H1 (cell line): ENCODE measurements around the gene ETV1. TPM values are rescaled to one million over a fixed set of nuclear protein-coding genes. Genes with fewer than 3 reads are reported as not detected.

Experiments
- CTCF ChIA-PET: fragments of 300-600 bp; sonication (Branson Sonifier 250); formaldehyde crosslinking; loops from one replicate; lab custom pipeline; 2021; ENCODE audit not compliant: partially characterized antibody; lab: Charles Lee
- POLR2A ChIA-PET: fragments of 300-600 bp; sonication (Branson Sonifier 250); formaldehyde crosslinking; loops from one replicate; lab custom pipeline; 2021; ENCODE audit warnings: inconsistent platforms; ENCODE audit not compliant: partially characterized antibody; lab: Charles Lee
- DNase-seq, 2 experiments: peaks; one replicate each; pipeline versions ENCODE4 v3.0.0 to v3.0.0-alpha.2; 2010 to 2022; ENCODE audit warnings: low spot score in 2 of 2, low read depth in 1 of 2, mixed read lengths in 1 of 2
- FAIRE-seq: peaks from 2 replicates; lab custom pipeline; 2011; peaks lifted over from hg19 to GRCh38; lab: Jason Lieb, UNC
- H2AFZ ChIP-seq: 2 replicates; pipeline ENCODE4 v1.8.1; 2012; ENCODE audit warnings: low read length, inconsistent platforms
- H2AK5ac ChIP-seq: 2 replicates; pipeline ENCODE4 v1.6.1; 2013; ENCODE audit warnings: low read depth, low read length
- H2BK120ac ChIP-seq: replicated peaks from 2 replicates; pipeline ENCODE3; 2013; ENCODE audit warnings: low read depth, low read length, inconsistent platforms
- H2BK12ac ChIP-seq: 2 replicates; pipeline ENCODE4 v1.6.1; 2013; ENCODE audit warnings: low read depth, low read length
- H2BK15ac ChIP-seq: 2 replicates; pipeline ENCODE4 v1.6.1; 2013; ENCODE audit warnings: low read length
- H2BK20ac ChIP-seq: 2 replicates; pipeline ENCODE4 v1.6.1; 2013; ENCODE audit warnings: low read length
- H2BK5ac ChIP-seq: 2 replicates; pipeline ENCODE4 v1.6.1; 2013; ENCODE audit warnings: low read depth, low read length
- H3K14ac ChIP-seq: 2 replicates; pipeline ENCODE4 v1.6.1; 2013; ENCODE audit warnings: inconsistent platforms; ENCODE audit not compliant: insufficient read length
- H3K18ac ChIP-seq: 2 replicates; pipeline ENCODE4 v1.6.1; 2013; ENCODE audit warnings: low read length; ENCODE audit errors: extremely low read depth
- H3K23ac ChIP-seq: 2 replicates; pipeline ENCODE4 v1.6.1; 2013; ENCODE audit warnings: inconsistent platforms; ENCODE audit not compliant: insufficient read length
- H3K23me2 ChIP-seq: 2 replicates; pipeline ENCODE4 v1.6.1; 2013; ENCODE audit warnings: low read depth, low read length
- H3K27ac ChIP-seq: 2 replicates; pipeline ENCODE4 v1.6.1; 2011; ENCODE audit warnings: low read depth, low read length, inconsistent platforms
- H3K27me3 ChIP-seq, 4 experiments: replicated peaks in 1 of 4; 1 replicate in 1 of 4; 2 replicates in 3 of 4; pipeline versions ENCODE4 v1.6.1 to v1.8.1; 2011 to 2013; ENCODE audit warnings: low read length in 3 of 4, mild to moderate bottlenecking in 3 of 4, inconsistent platforms in 2 of 4, mixed read lengths in 2 of 4, moderate library complexity in 1 of 4; ENCODE audit not compliant: control insufficient read depth in 3 of 4, insufficient read depth in 3 of 4; ENCODE audit errors: extremely low read depth in 1 of 4
- H3K36me3 ChIP-seq, 4 experiments: 2 replicates each; pipeline versions ENCODE4 v1.6.1 to v1.8.1; 2011 to 2013; ENCODE audit warnings: mild to moderate bottlenecking in 4 of 4, low read length in 3 of 4, moderate library complexity in 2 of 4, control low read depth in 1 of 4, inconsistent platforms in 1 of 4; ENCODE audit not compliant: insufficient read depth in 4 of 4, control insufficient read depth in 2 of 4
- H3K4ac ChIP-seq: replicated peaks from 2 replicates; pipeline ENCODE3; 2013; ENCODE audit warnings: low read length, low read depth, mixed read lengths, inconsistent platforms; ENCODE audit not compliant: insufficient read length
- H3K4me1 ChIP-seq, 4 experiments: replicated peaks in 1 of 4; 1 replicate in 1 of 4; 2 replicates in 3 of 4; pipeline versions ENCODE4 v1.6.1 to v1.8.1; 2011 to 2013; ENCODE audit warnings: low read length in 3 of 4, inconsistent platforms in 2 of 4, mixed read lengths in 1 of 4; ENCODE audit not compliant: insufficient read depth in 4 of 4, control insufficient read depth in 3 of 4
- H3K4me2 ChIP-seq, 2 experiments: 2 replicates each; pipeline versions ENCODE4 v1.6.1 to v1.8.1; 2011 to 2013; ENCODE audit warnings: low read depth in 2 of 2, low read length in 2 of 2, control low read depth in 1 of 2, inconsistent platforms in 1 of 2, mild to moderate bottlenecking in 1 of 2; ENCODE audit not compliant: insufficient read depth in 1 of 2
- H3K4me3 ChIP-seq, 4 experiments: fragments of 200-600, 300-600 bp in 1 of 4; sonication (generic), shearing (Covaris generic), sonication (Bioruptor Twin) in 1 of 4; 2 replicates each; pipeline versions ENCODE4 v1.5.1 to v1.8.1; 2011 to 2016; ENCODE audit warnings: low read length in 4 of 4, low read depth in 3 of 4, control low read depth in 2 of 4, inconsistent platforms in 2 of 4, mild to moderate bottlenecking in 2 of 4, mixed read lengths in 1 of 4, moderate library complexity in 1 of 4; ENCODE audit not compliant: insufficient read depth in 2 of 4; ENCODE audit errors: extremely low read depth in 1 of 4
- H3K56ac ChIP-seq: replicated peaks from 2 replicates; pipeline ENCODE3; 2013; ENCODE audit warnings: low read depth, mild to moderate bottlenecking, mixed read lengths, low read length, inconsistent platforms; ENCODE audit not compliant: insufficient read length
- H3K79me1 ChIP-seq: 2 replicates; pipeline ENCODE4 v1.6.1; 2013; ENCODE audit warnings: low read depth, low read length, control low read depth
- H3K79me2 ChIP-seq, 2 experiments: 2 replicates each; pipeline versions ENCODE4 v1.6.1 to v1.8.1; 2012 to 2013; ENCODE audit warnings: low read length in 2 of 2, mild to moderate bottlenecking in 2 of 2, inconsistent platforms in 1 of 2; ENCODE audit not compliant: insufficient read depth in 2 of 2, control insufficient read depth in 1 of 2
- H3K9ac ChIP-seq, 4 experiments: replicated peaks in 1 of 4; 1 replicate in 1 of 4; 2 replicates in 3 of 4; pipeline versions ENCODE4 v1.6.1 to v1.8.1; 2011 to 2013; ENCODE audit warnings: low read depth in 3 of 4, low read length in 3 of 4, control low read depth in 2 of 4, mild to moderate bottlenecking in 2 of 4, moderate library complexity in 2 of 4, inconsistent platforms in 1 of 4; ENCODE audit errors: extremely low read depth in 1 of 4
- H3K9me3 ChIP-seq, 2 experiments: 2 replicates each; pipeline versions ENCODE4 v1.6.1 to v1.8.1; 2012 to 2013; ENCODE audit warnings: mild to moderate bottlenecking in 2 of 2, moderate library complexity in 2 of 2, control low read depth in 1 of 2, inconsistent platforms in 1 of 2, low read depth in 1 of 2, low read length in 1 of 2, mixed read lengths in 1 of 2; ENCODE audit not compliant: insufficient read depth in 2 of 2
- H4K20me1 ChIP-seq, 2 experiments: replicated peaks in 1 of 2; 2 replicates each; pipeline versions ENCODE3 to v1.8.1; 2011 to 2013; ENCODE audit warnings: inconsistent platforms in 2 of 2, low read length in 2 of 2, mild to moderate bottlenecking in 1 of 2; ENCODE audit not compliant: insufficient read depth in 2 of 2, control insufficient read depth in 1 of 2
- H4K5ac ChIP-seq: 2 replicates; pipeline ENCODE4 v1.6.1; 2013; ENCODE audit warnings: low read length, low read depth, mixed read lengths, inconsistent platforms; ENCODE audit not compliant: insufficient read length
- H4K8ac ChIP-seq: 2 replicates; pipeline ENCODE4 v1.8.0; 2013; ENCODE audit warnings: mild to moderate bottlenecking, moderate library complexity, low read length, inconsistent platforms; ENCODE audit not compliant: insufficient read depth; ENCODE audit errors: extremely low read depth
- H4K91ac ChIP-seq: replicated peaks from 2 replicates; pipeline ENCODE3; 2013; ENCODE audit warnings: low read length, mixed read lengths, inconsistent platforms; ENCODE audit not compliant: insufficient read length
- EZH2 ChIP-seq: fragments of 200-600 bp; sonication (generic); IDR thresholded peaks from 2 replicates; pipeline ENCODE4 v1.7.1; 2012; ENCODE audit warnings: low read depth, mild to moderate bottlenecking, moderate library complexity, low read length, inconsistent platforms; ENCODE audit not compliant: severe bottlenecking
- RFX5 ChIP-seq: IDR thresholded peaks from 2 replicates; pipeline ENCODE4 v1.6.1; 2011; ENCODE audit warnings: low read depth, low read length, improper control_type of control experiment, borderline replicate concordance
- SUZ12 ChIP-seq: fragments of 200-600 bp; sonication (generic); IDR thresholded peaks from 2 replicates; pipeline ENCODE4 v1.6.1; 2012; ENCODE audit warnings: mild to moderate bottlenecking, inconsistent platforms, low read length, moderate library complexity, mixed read lengths
- WGBS, 2 experiments: shearing (Covaris generic) in 1 of 2; methylation state at CpG; one replicate each; pipeline versions ENCODE4 v1.1.6 to v1.1.7; 2013 to 2015; ENCODE audit warnings: low lambda C conversion rate in 2 of 2, mixed read lengths in 2 of 2, inconsistent platforms in 1 of 2, low coverage in 1 of 2, missing lambda C conversion rate in 1 of 2; ENCODE audit not compliant: insufficient replicate concordance in 2 of 2, insufficient coverage in 1 of 2, insufficient read length in 1 of 2; ENCODE audit errors: extremely low coverage in 1 of 2, missing lambda C conversion rate in 1 of 2; 5-methylcytosine and 5-hydroxymethylcytosine counted together
- polyA plus RNA-seq, 7 experiments: library from polyadenylated mRNA; depleted of rRNA in 3 of 7; stranded (reverse) in 5 of 7; unstranded in 2 of 7; fragments of >200 nt in 5 of 7; fragments of 200-250 nt in 2 of 7; gene quantifications; 1 replicate in 5 of 7; 2 replicates in 1 of 7; 4 replicates in 1 of 7; pipeline versions ENCODE4 v1.2.1 to v1.2.3, GENCODE V29; 2011 to 2013; ENCODE audit warnings: missing spikeins in 2 of 7, mixed read lengths in 2 of 7
- total RNA-seq: library from RNA; stranded (reverse); fragmentation: NEBNext Ultra II Directional; extraction: Animal tissue kit (Norgen Biotek cat#: 25700); gene quantifications from 2 replicates; pipeline ENCODE4 v1.2.1, GENCODE V29; 2021

The ETV1 gene
- total and polyA plus RNA-seq, 2 of the 8 experiments (the other 6 are each of a cell fraction or from before 2014, with no cell fraction given): 58.3 to 91.2 TPM

DNA sequence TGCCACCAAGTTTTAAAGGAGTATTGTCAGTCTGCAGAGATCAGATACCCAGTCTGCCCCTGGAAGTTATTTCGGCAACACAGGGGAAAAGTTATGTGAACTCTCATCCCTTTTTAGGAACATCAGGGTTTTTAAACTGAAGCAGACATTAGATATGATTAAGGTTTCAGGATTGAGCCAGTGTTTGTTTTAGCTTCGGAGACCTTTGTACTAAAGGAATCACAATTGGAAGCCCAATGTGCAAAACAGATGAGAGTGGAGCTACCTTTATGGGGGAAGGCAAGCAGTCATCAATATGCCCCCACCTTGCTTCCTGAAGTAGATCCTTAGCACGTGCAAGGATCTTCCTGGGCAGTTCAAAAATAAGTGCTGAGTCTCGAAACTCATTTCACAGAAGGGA lies 39.5 kb downstream of the ETV1 start:
- Histone ChIP-seq H3K79me2 (peaks cover 0 to 37% of the 10 kb centered on the region in 2 experiments; a peak in 2 of 4 replicates), H2BK20ac (no peak overlapping the region), H2BK120ac (no peak overlapping the region), H2AK5ac (no peak overlapping the region), H4K91ac (no peak overlapping the region), H3K9me3 (no peaks in the 10 kb centered on the region), H2BK5ac (no peak overlapping the region), H3K79me1 (0 out of 2 replicates have a peak, but pooled peaks cover 3% of the 10 kb centered on the region), H3K56ac (no peak overlapping the region), H2BK15ac (no peak overlapping the region), H3K36me3 (no peaks in the 10 kb centered on the region; a peak in 1 of 8 replicates), H3K4me2 (0 out of 4 replicates have a peak overlapping the region, but pooled peaks of 1 of the 2 experiments have one; percentile 14)
- POLR2A ChIA-PET: interaction anchor here (1.4 kb wide), 1 partner anchor 12 kb away, joined by 3 read pairs; no protein-coding TSS in a partner anchor
- TF ChIP-seq EZH2 (no peak), RFX5 (no peak), SUZ12 (no peak)
- TF ChIP-seq, all 59 proteins: peak for 0
- Histone ChIP-seq H3K4me1 (peaks cover 0 to 6% (median 2%) of the 10 kb centered on the region in 4 experiments; a peak in 4 of 7 replicates), H3K23me2 (no peaks in the 10 kb centered on the region; the same call in 1 of the 2 replicates), H4K8ac (no peak overlapping the region), H3K23ac (no peak overlapping the region), H4K5ac (no peak overlapping the region), H3K27me3 (no peaks in the 10 kb centered on the region), H2BK12ac (no peak overlapping the region), H3K4me3 (no peak overlapping the region), H3K14ac (no peak overlapping the region), H3K27ac (no peak overlapping the region), H2AFZ (no peak overlapping the region), H3K18ac (no peak overlapping the region), H4K20me1 (peaks cover 0 to 2% of the 10 kb centered on the region in 2 experiments), H3K9ac (no peak overlapping the region), H3K4ac (no peak overlapping the region)
- no peak for FAIRE-seq
- 87% methylated on average over 4 of the region's 4 CpGs; no CpG with 5 or more reads in 1 of the 2 experiments for WGBS, 2 experiments
- DNase-seq: no peak
- CTCF ChIA-PET: no interaction called here
